ENCODE results near the gene ABRACL.

Gene ABRACL

DNA sequence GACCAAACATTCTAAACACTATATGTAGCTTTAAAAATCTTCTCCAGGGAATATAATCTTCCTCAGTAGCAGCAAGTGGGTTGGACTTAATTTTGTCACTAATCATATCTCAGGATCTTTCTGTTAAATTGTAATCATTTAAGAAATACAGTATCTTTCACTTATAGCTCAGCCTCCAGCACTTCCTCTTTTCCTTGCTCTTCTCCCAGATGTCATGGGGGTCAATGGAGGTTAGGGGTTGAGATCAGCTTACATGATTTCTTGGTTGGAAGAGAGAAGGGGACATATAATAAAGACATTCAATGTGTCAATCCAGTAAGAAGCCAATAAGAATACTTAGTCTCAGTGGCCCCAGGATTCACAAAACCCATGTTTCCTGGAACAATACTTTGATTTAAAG lies 24.8 kb upstream of the ABRACL start:
- no peak for ATAC-seq
- TF ChIP-seq ESRRG (CRISPR knock-in tag; IDR thresholded peaks at IDR 0.05) (no peak), ZNF8 (CRISPR knock-in tag; IDR thresholded peaks at IDR 0.05) (no peak), RARB (CRISPR knock-in tag; IDR thresholded peaks at IDR 0.05) (no peak), PPARA (CRISPR knock-in tag; IDR thresholded peaks at IDR 0.05; ENCODE audit: borderline replicate concordance) (no peak), GLIS3 (CRISPR knock-in tag; IDR thresholded peaks at IDR 0.05) (no peak), BACH2 (CRISPR knock-in tag; IDR thresholded peaks at IDR 0.05; ENCODE audit: borderline replicate concordance) (no peak), ZNF70 (CRISPR knock-in tag; IDR thresholded peaks at IDR 0.05) (no peak), SNAI2 (CRISPR knock-in tag; IDR thresholded peaks at IDR 0.05) (no peak), OSR1 (CRISPR knock-in tag; IDR thresholded peaks at IDR 0.05) (no peak), ZFP3 (CRISPR knock-in tag; IDR thresholded peaks at IDR 0.05) (no peak)
- TF ChIP-seq, protein P1, sequence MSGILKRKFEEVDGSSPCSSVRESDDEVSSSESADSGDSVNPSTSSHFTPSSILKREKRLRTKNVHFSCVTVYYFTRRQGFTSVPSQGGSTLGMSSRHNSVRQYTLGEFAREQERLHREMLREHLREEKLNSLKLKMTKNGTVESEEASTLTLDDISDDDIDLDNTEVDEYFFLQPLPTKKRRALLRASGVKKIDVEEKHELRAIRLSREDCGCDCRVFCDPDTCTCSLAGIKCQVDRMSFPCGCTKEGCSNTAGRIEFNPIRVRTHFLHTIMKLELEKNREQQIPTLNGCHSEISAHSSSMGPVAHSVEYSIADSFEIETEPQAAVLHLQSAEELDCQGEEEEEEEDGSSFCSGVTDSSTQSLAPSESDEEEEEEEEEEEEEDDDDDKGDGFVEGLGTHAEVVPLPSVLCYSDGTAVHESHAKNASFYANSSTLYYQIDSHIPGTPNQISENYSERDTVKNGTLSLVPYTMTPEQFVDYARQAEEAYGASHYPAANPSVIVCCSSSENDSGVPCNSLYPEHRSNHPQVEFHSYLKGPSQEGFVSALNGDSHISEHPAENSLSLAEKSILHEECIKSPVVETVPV (CRISPR knock-in tag; IDR thresholded peaks at IDR 0.05) = no peak
- TF ChIP-seq, protein P2, sequence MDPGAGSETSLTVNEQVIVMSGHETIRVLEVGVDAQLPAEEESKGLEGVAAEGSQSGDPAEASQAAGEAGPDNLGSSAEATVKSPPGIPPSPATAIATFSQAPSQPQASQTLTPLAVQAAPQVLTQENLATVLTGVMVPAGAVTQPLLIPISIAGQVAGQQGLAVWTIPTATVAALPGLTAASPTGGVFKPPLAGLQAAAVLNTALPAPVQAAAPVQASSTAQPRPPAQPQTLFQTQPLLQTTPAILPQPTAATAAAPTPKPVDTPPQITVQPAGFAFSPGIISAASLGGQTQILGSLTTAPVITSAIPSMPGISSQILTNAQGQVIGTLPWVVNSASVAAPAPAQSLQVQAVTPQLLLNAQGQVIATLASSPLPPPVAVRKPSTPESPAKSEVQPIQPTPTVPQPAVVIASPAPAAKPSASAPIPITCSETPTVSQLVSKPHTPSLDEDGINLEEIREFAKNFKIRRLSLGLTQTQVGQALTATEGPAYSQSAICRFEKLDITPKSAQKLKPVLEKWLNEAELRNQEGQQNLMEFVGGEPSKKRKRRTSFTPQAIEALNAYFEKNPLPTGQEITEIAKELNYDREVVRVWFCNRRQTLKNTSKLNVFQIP (CRISPR knock-in tag; IDR thresholded peaks at IDR 0.05; ENCODE audit: borderline replicate concordance, low read depth) = no peak
- TF ChIP-seq, protein P3, sequence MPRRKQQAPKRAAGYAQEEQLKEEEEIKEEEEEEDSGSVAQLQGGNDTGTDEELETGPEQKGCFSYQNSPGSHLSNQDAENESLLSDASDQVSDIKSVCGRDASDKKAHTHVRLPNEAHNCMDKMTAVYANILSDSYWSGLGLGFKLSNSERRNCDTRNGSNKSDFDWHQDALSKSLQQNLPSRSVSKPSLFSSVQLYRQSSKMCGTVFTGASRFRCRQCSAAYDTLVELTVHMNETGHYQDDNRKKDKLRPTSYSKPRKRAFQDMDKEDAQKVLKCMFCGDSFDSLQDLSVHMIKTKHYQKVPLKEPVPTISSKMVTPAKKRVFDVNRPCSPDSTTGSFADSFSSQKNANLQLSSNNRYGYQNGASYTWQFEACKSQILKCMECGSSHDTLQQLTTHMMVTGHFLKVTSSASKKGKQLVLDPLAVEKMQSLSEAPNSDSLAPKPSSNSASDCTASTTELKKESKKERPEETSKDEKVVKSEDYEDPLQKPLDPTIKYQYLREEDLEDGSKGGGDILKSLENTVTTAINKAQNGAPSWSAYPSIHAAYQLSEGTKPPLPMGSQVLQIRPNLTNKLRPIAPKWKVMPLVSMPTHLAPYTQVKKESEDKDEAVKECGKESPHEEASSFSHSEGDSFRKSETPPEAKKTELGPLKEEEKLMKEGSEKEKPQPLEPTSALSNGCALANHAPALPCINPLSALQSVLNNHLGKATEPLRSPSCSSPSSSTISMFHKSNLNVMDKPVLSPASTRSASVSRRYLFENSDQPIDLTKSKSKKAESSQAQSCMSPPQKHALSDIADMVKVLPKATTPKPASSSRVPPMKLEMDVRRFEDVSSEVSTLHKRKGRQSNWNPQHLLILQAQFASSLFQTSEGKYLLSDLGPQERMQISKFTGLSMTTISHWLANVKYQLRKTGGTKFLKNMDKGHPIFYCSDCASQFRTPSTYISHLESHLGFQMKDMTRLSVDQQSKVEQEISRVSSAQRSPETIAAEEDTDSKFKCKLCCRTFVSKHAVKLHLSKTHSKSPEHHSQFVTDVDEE (CRISPR knock-in tag; IDR thresholded peaks at IDR 0.05) = no peak
- TF ChIP-seq, protein P4, sequence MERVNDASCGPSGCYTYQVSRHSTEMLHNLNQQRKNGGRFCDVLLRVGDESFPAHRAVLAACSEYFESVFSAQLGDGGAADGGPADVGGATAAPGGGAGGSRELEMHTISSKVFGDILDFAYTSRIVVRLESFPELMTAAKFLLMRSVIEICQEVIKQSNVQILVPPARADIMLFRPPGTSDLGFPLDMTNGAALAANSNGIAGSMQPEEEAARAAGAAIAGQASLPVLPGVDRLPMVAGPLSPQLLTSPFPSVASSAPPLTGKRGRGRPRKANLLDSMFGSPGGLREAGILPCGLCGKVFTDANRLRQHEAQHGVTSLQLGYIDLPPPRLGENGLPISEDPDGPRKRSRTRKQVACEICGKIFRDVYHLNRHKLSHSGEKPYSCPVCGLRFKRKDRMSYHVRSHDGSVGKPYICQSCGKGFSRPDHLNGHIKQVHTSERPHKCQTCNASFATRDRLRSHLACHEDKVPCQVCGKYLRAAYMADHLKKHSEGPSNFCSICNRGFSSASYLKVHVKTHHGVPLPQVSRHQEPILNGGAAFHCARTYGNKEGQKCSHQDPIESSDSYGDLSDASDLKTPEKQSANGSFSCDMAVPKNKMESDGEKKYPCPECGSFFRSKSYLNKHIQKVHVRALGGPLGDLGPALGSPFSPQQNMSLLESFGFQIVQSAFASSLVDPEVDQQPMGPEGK (CRISPR knock-in tag; IDR thresholded peaks at IDR 0.05; ENCODE audit: borderline replicate concordance) = no peak

DNA sequence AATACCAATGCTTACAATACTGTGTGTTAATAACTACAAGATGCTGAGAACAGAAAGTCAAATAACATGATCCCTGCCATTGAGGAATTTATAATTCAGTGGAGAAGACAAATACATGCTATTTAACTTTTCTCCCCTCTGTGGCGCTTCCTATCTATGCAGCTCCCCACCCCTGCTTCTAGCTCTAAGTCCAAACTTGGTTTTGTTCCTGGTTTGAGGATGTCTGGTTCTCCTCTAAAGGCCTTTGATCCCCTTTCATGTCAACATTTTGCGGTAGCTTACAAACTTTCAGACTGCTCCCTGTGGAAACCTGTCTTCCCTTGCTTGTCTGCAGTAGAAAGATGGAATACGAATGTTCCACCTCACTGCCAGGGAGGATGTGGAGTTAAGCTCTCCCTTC lies 22.1 kb upstream of the ABRACL start:
- no peak for ATAC-seq
- no peak for TF ChIP-seq ESRRG (CRISPR knock-in tag; IDR thresholded peaks at IDR 0.05)
- TF ChIP-seq, protein P4 (CRISPR knock-in tag; IDR thresholded peaks at IDR 0.05; ENCODE audit: borderline replicate concordance) = no peak
- no peak for TF ChIP-seq OSR1 (CRISPR knock-in tag; IDR thresholded peaks at IDR 0.05)
- TF ChIP-seq, protein P1 (CRISPR knock-in tag; IDR thresholded peaks at IDR 0.05) = no peak
- TF ChIP-seq ZFP30 (CRISPR knock-in tag; IDR thresholded peaks at IDR 0.05) = no peak
- no peak for TF ChIP-seq ZNF8 (CRISPR knock-in tag; IDR thresholded peaks at IDR 0.05)
- no peak for TF ChIP-seq SNAI2 (CRISPR knock-in tag; IDR thresholded peaks at IDR 0.05)

DNA sequence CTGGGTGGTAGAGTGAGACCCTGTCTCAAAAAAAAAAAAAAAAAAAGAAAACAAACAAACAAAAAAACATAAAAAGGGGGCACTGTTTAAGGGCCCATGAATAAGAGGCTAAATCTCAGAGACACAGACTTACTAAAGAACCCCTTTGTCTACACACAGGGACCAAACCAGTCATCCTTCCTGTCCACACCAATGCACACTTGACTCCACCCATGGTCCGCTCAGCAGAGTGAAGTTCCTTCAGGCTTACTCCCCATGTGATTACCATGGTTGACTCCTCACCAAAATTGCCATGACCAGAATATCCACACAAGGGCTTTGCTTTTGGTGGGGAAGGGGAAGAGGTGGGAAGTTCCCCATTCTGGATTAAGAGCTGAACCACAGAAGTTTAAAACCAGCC lies 21.1 kb upstream of the ABRACL start:
- ATAC-seq = no peak
- no peak for TF ChIP-seq TCF4 (CRISPR knock-in tag; IDR thresholded peaks at IDR 0.05; ENCODE audit: borderline replicate concordance)
- no peak for TF ChIP-seq ZC3H10 (CRISPR knock-in tag; IDR thresholded peaks at IDR 0.05)
- TF ChIP-seq, protein P1 (CRISPR knock-in tag; IDR thresholded peaks at IDR 0.05) = no peak
- no peak for TF ChIP-seq CSDC2 (CRISPR knock-in tag; IDR thresholded peaks at IDR 0.05)
- TF ChIP-seq PPARA (CRISPR knock-in tag; IDR thresholded peaks at IDR 0.05; ENCODE audit: borderline replicate concordance) = no peak
- no peak for TF ChIP-seq ZNF70 (CRISPR knock-in tag; IDR thresholded peaks at IDR 0.05)
- no peak for TF ChIP-seq ARNTL (CRISPR knock-in tag; IDR thresholded peaks at IDR 0.05; ENCODE audit: borderline replicate concordance, low read depth)
- TF ChIP-seq, protein P2 (CRISPR knock-in tag; IDR thresholded peaks at IDR 0.05; ENCODE audit: borderline replicate concordance, low read depth) = no peak
- TF ChIP-seq, protein P4 (CRISPR knock-in tag; IDR thresholded peaks at IDR 0.05; ENCODE audit: borderline replicate concordance) = no peak
- no peak for TF ChIP-seq ESRRG (CRISPR knock-in tag; IDR thresholded peaks at IDR 0.05)
